Keratinocyte (primary cell): Measurements from ENCODE around the gene CORO2A. TPM values are rescaled to one million over a fixed set of nuclear protein-coding genes. Genes with fewer than 3 reads are reported as not detected.

Experiments
- DNase-seq: peaks from one replicate; pipeline ENCODE4 v3.0.0-alpha.2; 2011; ENCODE audit warnings: low read depth, missing footprints, low spot score
- FAIRE-seq: peaks from 2 replicates; lab custom pipeline; 2011; peaks lifted over from hg19 to GRCh38; lab: Jason Lieb, UNC
- H2AFZ ChIP-seq: 2 replicates; pipeline ENCODE4 v1.6.0; 2012; ENCODE audit warnings: low read length, control low read depth, inconsistent platforms; ENCODE audit not compliant: control insufficient read depth
- H3K27ac ChIP-seq: 2 replicates; pipeline ENCODE4 v1.5.1; 2011; ENCODE audit warnings: low read length; ENCODE audit not compliant: control insufficient read depth, insufficient read depth
- H3K27me3 ChIP-seq: 3 replicates; pipeline ENCODE4 v1.6.0; 2011; ENCODE audit warnings: low read length; ENCODE audit not compliant: control insufficient read depth, insufficient read depth; ENCODE audit errors: extremely low read depth
- H3K36me3 ChIP-seq, 2 experiments: 2 replicates in 1 of 2; 3 replicates in 1 of 2; pipeline ENCODE4 v1.5.1; 2011; ENCODE audit warnings: low read length in 2 of 2, mild to moderate bottlenecking in 1 of 2; ENCODE audit not compliant: control insufficient read depth in 2 of 2, insufficient read depth in 2 of 2; ENCODE audit errors: extremely low read depth in 1 of 2
- H3K4me1 ChIP-seq: 3 replicates; pipeline ENCODE4 v1.5.1; 2011; ENCODE audit warnings: low read length; ENCODE audit not compliant: control insufficient read depth, insufficient read depth; ENCODE audit errors: extremely low read depth
- H3K4me2 ChIP-seq: 3 replicates; pipeline ENCODE4 v1.6.0; 2011; ENCODE audit warnings: low read depth, low read length; ENCODE audit not compliant: control insufficient read depth, insufficient read depth; ENCODE audit errors: extremely low read depth
- H3K4me3 ChIP-seq, 3 experiments: fragments of 200-600 bp in 1 of 3; sonication (generic) in 1 of 3; 2 replicates in 2 of 3; 3 replicates in 1 of 3; pipeline ENCODE4 v1.5.1; 2011 to 2016; ENCODE audit warnings: low read length in 3 of 3, mild to moderate bottlenecking in 3 of 3, control low read depth in 2 of 3, inconsistent platforms in 1 of 3, low read depth in 1 of 3, mixed read lengths in 1 of 3, mixed run types in 1 of 3, moderate library complexity in 1 of 3; ENCODE audit not compliant: control insufficient read depth in 2 of 3, insufficient read depth in 2 of 3; ENCODE audit errors: extremely low read depth in 1 of 3
- H3K79me2 ChIP-seq: 2 replicates; pipeline ENCODE4 v1.6.0; 2012; ENCODE audit warnings: low read length; ENCODE audit not compliant: control insufficient read depth, insufficient read depth
- H3K9ac ChIP-seq: 3 replicates; pipeline ENCODE4 v1.6.0; 2011; ENCODE audit warnings: low read length; ENCODE audit not compliant: control insufficient read depth, insufficient read depth; ENCODE audit errors: extremely low read depth
- H3K9me1 ChIP-seq: 3 replicates; pipeline ENCODE4 v1.6.0; 2011; ENCODE audit warnings: low read length; ENCODE audit not compliant: control insufficient read depth, insufficient read depth; ENCODE audit errors: extremely low read depth
- H3K9me3 ChIP-seq: 2 replicates; pipeline ENCODE4 v1.5.1; 2012; ENCODE audit warnings: low read depth, low read length; ENCODE audit not compliant: control insufficient read depth
- H4K20me1 ChIP-seq: 3 replicates; pipeline ENCODE4 v1.6.0; 2011; ENCODE audit warnings: low read length; ENCODE audit not compliant: control insufficient read depth, insufficient read depth; ENCODE audit errors: extremely low read depth
- EZH2 ChIP-seq: IDR thresholded peaks from one replicate; pipeline ENCODE4 v1.6.1; 2012; ENCODE audit warnings: inconsistent platforms, mild to moderate bottlenecking, low read length, moderate library complexity
- dilution Hi-C: fragments of 300-500 bp; cut with MboI; formaldehyde crosslinking; loops from one replicate; pipeline ENCODE4 v1.7.0; 2020; ENCODE audit warnings: low sequenced_read_pairs; ENCODE audit not compliant: extremely low pct_ligation_motif_present
- polyA plus RNA-seq, 5 experiments: library from polyadenylated mRNA; depleted of rRNA in 3 of 5; stranded (reverse) in 3 of 5; stranded (forward) in 1 of 5; unstranded in 1 of 5; fragments of >200 nt; gene quantifications; 1 replicate in 1 of 5; 2 replicates in 3 of 5; 3 replicates in 1 of 5; pipeline versions ENCODE4 v1.2.1 to v1.2.3, GENCODE V29; 2011 to 2012; ENCODE audit warnings: missing spikeins in 2 of 5, low read depth in 1 of 5, low replicate concordance in 1 of 5
- TF ChIP-seq, protein P1 (sequence below), 3 experiments: IDR thresholded peaks in 1 of 3; conservative IDR thresholded peaks in 1 of 3; optimal IDR thresholded peaks in 1 of 3; 2 replicates in 2 of 3; 3 replicates in 1 of 3; pipeline versions ENCODE3 to v1.5.1; 2011; ENCODE audit warnings: low read length in 3 of 3, mild to moderate bottlenecking in 3 of 3, moderate library complexity in 2 of 3, control low read depth in 1 of 3, inconsistent platforms in 1 of 3; ENCODE audit not compliant: insufficient read depth in 2 of 3; ENCODE audit errors: extremely low read depth in 1 of 3

The CORO2A gene
- polyA plus RNA-seq, 1 donor (not counting 4 experiments of a cell fraction or from before 2014, with no cell fraction given) = 31.7 TPM

DNA sequence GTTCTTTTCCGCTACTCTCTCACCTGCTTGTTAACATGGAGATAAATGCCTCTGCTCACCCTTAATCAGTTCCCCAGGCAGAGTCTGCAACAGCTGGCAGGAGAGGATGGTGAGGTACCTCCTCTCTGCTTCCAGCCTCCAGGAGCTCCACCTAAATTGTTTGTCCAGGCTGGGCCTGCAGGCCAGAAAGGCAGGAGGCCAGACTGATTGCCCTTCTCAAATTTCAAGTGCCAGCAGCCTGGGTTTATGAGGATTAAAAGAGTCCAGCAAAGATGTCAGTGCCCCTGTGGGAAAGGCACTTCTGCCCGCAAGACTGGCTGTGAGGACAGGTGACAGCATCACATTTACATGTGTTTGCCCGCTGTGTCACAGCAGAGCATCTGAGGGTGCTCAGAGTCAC lies 19.8 kb downstream of the CORO2A start:
- Histone ChIP-seq H3K9ac (no peak overlapping the region), H3K27ac (no peak overlapping the region), H3K9me1 (peaks cover 10% of the 10 kb centered on the region), H3K4me3 (no peak overlapping the region), H2AFZ (no peak overlapping the region), H3K9me3 (no peaks in the 10 kb centered on the region), H4K20me1 (peaks cover 7% of the 10 kb centered on the region), H3K4me1 (peaks cover 22% of the 10 kb centered on the region), H3K4me2 (no peak overlapping the region), H3K27me3 (no peaks in the 10 kb centered on the region), H3K36me3 (no peaks in the 10 kb centered on the region), H3K79me2 (peaks cover 83% of the 10 kb centered on the region)
- TF ChIP-seq, protein P1, sequence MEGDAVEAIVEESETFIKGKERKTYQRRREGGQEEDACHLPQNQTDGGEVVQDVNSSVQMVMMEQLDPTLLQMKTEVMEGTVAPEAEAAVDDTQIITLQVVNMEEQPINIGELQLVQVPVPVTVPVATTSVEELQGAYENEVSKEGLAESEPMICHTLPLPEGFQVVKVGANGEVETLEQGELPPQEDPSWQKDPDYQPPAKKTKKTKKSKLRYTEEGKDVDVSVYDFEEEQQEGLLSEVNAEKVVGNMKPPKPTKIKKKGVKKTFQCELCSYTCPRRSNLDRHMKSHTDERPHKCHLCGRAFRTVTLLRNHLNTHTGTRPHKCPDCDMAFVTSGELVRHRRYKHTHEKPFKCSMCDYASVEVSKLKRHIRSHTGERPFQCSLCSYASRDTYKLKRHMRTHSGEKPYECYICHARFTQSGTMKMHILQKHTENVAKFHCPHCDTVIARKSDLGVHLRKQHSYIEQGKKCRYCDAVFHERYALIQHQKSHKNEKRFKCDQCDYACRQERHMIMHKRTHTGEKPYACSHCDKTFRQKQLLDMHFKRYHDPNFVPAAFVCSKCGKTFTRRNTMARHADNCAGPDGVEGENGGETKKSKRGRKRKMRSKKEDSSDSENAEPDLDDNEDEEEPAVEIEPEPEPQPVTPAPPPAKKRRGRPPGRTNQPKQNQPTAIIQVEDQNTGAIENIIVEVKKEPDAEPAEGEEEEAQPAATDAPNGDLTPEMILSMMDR (optimal IDR thresholded peaks at IDR 0.05 in 1 of 3, IDR thresholded peaks at IDR 0.05 in 1 of 3, conservative IDR thresholded peaks at IDR 0.05 in 1 of 3; ENCODE audit: extremely low read depth in 1 of 3, insufficient read depth in 2 of 3, low read length in 3 of 3) = no peak
- no peak for TF ChIP-seq EZH2
- no peak for FAIRE-seq
- no peak for DNase-seq
- dilution Hi-C loops = no loop called here

DNA sequence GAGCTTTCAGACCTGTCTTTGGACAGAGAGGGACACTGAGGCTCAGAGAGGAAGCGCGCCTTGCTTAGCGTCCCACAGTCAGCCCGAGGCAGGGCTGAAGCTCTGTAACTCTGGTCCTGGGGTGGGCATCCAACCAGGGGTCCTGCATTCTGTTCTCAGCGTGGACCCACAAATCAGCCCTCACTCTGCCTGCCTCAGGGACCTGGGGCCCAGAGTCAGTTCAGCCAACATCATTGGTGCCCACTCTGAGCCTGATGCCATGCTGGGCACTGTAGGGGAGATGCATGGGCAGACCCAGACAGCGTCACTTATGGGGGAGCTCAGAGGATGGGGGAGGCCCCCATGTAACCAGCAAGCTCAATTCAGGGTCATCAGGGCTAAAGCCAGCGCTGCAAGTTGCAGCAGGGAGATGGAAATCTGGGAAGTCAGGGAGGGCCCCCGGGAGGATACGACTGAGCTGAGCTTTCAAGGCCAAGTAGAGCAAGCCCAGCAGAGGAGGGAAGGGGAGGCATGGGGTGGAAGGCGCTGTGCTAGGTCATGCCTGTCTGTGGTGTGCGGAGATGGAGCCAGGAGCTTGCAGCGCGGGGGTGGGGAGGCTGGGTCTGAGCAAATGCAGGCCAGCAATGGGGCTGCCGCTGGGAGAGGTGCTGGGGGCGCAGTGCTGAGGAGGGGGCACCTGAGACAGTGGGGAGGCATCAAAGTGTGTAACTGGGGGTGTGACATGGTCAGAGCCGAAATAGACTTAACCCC lies 21.1 kb downstream of the CORO2A start:
- no peak overlapping the region for H2AFZ ChIP-seq
- H3K27ac ChIP-seq = no peak overlapping the region
- H3K4me2 ChIP-seq = no peak overlapping the region
- no peak overlapping the region for H3K9ac ChIP-seq
- dilution Hi-C loops = no loop called here
- peaks cover 10% of the 10 kb centered on the region for H3K9me1 ChIP-seq
- no peaks in the 10 kb centered on the region for H3K9me3 ChIP-seq
- H3K4me1 ChIP-seq = peaks cover 22% of the 10 kb centered on the region
- no peaks in the 10 kb centered on the region for H3K36me3 ChIP-seq
- TF ChIP-seq, protein P1 (optimal IDR thresholded peaks at IDR 0.05 in 1 of 3, IDR thresholded peaks at IDR 0.05 in 1 of 3, conservative IDR thresholded peaks at IDR 0.05 in 1 of 3; ENCODE audit: extremely low read depth in 1 of 3, insufficient read depth in 2 of 3, low read length in 3 of 3) = no peak
- TF ChIP-seq EZH2 = no peak
- DNase-seq (no peak), FAIRE-seq (no peak)
- peaks cover 7% of the 10 kb centered on the region for H4K20me1 ChIP-seq
- no peaks in the 10 kb centered on the region for H3K27me3 ChIP-seq
- H3K4me3 ChIP-seq = no peak overlapping the region
- H3K79me2 ChIP-seq = peaks cover 84% of the 10 kb centered on the region
